HG03342 (cell line): ENCODE measurements around the gene BIRC7.

ENCODE experiments used
- ATAC-seq: cut with Tn5 transposase; IDR thresholded peaks from one replicate; pipeline ENCODE4 v1.9.1; 2021; ENCODE audit warnings: mild to moderate bottlenecking, moderate library complexity; ENCODE audit not compliant: unreplicated experiment

The BIRC7 gene

DNA sequence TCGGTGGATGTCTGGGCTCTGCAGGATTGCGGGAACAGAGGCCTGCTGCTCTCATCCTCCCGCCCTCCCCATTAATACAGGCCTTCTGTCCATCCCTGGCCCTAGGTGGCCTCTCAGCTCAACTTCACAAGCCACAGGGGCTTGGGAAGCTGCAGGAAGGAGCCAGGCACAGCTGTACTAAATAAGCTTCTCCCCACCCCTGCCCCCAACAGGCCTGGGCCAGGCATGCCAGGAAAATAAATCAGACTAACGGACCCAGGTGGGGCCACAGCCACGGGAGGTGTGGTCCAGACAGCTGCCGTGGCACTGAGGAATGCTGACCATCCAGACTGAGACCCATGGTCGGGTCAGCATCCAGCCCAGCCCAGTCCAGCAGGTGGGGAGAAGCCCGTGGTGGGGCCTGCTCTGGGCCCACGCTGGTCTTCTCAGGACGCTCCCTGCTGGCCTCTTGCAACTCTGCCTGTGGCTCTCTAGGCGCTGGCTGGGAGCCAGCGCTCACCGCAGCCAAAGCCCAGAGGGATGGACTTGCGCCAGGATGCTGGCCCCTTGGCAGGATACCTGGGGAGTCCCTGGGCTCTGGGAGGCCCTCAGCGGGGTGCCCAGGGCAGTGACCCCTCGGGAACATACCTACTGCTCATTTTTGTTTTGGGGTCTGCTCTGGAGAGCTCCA lies 11.2 kb upstream of the BIRC7 start:
- ATAC-seq, result no peak

DNA sequence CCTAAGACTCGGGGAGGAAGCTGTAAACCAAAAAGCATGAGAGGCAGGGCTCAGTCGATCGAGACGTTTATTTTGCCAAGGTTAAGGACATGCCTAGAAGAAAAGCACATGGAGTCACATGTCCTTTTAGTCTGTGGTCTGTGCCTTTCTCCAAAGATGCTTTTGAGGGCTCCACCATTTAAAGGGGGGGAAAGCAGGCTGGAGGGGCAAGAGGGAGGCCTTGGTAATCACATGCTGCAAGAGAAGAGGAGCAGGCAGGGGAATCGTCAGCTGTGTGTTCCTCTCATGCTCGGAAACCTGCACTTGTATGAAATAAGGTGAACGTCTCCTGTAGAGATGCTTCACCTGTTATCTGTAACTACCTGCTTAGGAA lies 10.6 kb upstream of the BIRC7 start:
- ATAC-seq, result no peak

GRCh38 chr20:63226042-63226943 lies 9.4 kb upstream of the BIRC7 start:
- ATAC-seq, result no peak

GRCh38 chr20:63227260-63227659 lies 8.4 kb upstream of the BIRC7 start:
- no peak for ATAC-seq

DNA sequence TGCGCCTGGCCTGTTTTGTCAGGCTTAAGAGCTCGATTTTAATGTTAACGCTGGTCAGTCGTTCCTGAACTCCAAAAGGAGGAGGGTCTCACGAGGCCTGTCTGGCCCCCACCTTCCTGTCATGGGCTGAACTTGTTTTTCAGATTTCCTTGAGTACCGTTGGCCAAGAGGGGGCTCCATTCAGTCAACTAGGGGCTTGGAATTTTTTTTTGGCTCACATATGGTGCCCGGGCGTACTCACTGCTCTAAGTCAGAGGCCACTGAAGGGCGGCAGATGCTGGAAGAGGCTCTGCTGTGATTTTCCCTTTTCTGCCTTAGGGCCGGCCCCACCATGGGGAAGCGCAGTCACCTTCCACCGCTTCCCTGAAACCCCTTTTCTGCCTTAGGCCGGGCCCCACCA lies 6.9 kb upstream of the BIRC7 start:
- ATAC-seq, result no peak

DNA sequence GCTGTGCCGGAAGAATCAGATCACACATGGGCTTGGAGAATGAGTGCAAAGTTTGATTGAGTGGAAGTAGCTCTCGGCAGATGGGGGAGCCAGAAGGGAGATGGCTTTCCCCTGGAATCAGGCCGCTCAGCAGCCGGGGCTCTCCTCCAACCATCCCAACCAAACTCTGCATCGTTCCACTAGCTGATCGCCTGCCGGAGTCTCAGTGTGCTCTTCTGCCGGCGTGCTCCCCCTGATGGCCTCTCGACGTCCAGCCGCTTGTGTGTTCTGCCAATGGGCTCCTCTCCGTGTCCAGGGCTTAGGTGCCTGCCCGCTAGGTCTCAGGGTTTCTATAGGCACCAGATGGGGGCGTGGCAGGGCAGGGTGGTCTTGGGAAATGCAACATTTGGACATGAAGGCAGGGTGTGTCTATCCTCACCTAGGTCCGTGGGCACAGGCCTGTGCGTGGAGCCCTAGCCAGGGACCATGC lies 4.9 kb upstream of the BIRC7 start:
- no peak for ATAC-seq

GRCh38 chr20:63232235-63233060 lies 3.3 kb upstream of the BIRC7 start:
- ATAC-seq, result no peak

DNA sequence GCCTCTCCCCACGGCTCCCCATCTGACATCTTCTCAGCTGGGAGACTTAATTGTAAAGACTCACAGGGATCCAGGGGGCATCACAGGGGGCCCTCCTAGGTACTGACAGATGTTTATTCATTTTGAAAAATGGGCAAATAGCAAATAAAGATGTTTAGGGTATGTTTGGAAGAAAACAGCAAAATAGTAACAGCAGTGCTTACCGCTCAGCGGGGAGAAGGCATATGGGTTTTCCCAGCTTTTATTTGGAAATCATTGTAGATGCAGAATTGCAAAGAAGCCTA lies 2.7 kb upstream of the BIRC7 start:
- no peak for ATAC-seq

DNA sequence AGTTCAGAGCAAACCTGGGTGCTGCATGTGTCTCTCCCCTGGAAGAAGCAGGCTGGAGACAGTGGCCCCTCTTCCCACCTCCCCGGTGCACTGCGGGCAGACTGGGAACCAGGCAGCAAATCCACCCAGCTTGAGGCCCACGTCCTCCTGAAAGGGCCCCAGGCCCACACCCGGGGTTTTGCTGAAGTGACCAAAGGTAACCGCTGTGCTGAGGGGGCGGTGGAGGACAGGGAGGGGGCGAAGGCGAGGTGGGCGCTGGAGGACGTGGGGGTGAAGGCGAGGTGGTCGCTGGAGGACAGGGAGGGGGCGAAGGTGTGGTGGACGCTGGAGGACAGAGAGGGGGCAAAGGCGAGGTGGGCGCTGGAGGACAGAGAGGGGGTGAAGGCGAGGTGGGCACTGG lies 1.8 kb upstream of the BIRC7 start:
- no peak for ATAC-seq

- ATAC-seq, result no peak
Measured at GRCh38 chr20:63234693-63235398, 859 bp upstream of the BIRC7 start.

DNA sequence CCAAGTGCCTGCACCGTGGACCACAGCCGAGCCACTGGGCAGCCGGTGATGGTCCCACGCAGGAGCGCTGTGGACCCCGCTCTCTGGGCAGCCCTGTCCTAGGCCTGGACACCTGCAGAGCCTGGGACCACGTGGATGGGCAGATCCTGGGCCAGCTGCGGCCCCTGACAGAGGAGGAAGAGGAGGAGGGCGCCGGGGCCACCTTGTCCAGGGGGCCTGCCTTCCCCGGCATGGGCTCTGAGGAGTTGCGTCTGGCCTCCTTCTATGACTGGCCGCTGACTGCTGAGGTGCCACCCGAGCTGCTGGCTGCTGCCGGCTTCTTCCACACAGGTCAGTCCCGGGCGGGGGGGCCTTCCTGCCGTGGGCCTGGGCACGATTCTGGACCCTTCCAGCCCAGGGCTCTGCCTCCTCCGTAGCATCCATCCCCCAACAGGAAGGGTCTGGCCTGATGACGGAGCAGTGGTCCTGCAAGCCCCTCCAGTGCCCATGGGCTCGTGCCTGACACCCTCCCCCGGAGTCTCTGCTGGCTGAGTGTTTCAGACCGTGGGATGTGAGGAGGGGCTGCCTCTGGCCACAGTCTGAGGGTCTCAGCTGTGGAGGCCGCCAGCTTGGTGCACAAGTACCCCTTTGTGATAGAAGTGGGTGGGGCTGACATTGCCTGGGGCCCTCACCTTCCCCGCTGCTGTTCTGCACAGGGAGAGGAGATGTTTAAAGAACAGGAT lies 572 bp downstream of the BIRC7 start:
- ATAC-seq, result no peak

DNA sequence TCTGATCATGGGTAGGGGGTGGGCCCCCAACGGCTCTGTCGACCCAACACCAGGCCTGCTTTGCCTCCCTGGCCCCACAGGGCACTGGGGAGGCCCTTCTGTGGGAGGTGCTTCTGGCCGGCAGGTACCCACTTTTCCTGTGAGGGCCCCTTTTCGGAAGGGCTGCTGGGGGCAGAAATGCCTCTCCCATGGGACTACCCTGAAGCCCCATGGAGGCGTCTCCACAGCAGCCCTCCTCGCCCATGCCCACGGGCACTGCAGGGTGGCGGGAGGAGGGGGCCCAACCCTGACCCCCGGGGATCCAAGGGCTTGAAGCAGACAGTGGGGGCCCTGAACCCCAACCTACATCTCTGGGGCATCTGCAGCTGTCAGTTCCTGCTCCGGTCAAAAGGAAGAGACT lies 2.3 kb downstream of the BIRC7 start:
- no peak for ATAC-seq

GRCh38 chr20:63238514-63239125 lies 2.9 kb downstream of the BIRC7 start:
- ATAC-seq, result no peak

DNA sequence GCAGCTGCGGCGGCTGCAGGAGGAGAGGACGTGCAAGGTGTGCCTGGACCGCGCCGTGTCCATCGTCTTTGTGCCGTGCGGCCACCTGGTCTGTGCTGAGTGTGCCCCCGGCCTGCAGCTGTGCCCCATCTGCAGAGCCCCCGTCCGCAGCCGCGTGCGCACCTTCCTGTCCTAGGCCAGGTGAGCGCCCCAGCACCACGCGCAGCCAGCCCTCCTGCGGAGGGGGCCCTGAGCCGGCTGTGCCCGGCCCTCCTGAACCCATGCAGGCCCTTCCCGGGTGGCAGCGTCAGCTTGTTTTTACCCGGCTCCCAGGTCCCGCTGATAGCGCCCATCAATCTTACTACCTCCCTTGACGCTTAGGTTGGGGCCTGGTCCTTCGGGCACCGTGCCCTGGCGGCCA lies 3.7 kb downstream of the BIRC7 start:
- no peak for ATAC-seq

DNA sequence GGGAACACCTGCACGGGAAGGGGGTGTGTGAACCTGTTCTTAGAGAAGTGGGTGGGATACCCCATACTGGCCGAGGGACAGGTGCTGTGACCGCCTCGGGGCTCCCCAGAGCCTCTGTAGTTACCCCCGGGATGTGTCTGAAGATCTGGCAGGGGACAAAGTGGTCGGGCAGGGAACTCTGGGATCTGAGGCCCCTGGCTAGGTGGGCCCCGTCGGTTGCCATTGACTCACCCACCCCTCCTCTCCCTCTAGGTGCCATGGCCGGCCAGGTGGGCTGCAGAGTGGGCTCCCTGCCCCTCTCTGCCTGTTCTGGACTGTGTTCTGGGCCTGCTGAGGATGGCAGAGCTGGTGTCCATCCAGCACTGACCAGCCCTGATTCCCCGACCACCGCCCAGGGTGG lies 4.3 kb downstream of the BIRC7 start:
- ATAC-seq, result no peak

DNA sequence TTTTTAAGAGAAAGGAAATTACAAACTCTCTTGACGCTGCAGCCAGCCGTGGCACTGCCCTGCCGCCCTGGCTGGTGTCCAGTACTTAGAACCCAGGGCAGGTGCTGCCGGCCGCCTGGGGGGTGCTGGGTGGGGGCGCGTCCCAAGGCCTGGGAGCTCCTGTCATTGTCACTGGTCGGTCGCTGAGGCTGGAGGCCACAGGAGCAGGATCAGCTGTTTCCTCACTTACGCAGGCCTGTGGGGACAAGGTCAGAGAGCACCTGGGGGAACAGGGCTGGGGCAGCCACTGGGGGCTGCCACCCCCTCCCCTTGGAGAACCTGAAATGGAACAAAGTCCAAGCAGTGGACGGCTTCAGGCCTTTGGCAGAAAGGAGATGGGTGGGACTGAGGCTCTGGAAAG lies 5.6 kb downstream of the BIRC7 start:
- no peak for ATAC-seq

DNA sequence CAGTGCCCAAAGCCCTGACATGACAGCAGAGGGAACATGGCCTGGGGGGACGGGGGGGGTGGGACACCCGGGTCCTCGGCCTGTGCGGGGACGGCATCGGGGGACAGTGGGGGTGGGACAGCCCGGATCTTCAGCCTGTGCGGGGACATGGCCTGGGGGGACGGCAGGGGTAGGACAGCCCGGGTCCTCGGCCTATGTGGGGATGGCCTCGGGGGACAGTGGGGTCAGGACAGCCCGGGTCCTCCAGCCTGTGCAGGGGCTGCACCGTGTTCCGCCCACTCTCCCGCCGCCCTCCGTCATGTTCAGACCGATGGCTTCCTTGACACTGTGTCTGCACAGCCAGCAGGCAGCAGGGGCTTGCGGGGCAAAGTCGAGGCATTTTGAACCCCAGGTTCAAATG lies 7.0 kb downstream of the BIRC7 start:
- ATAC-seq, result no peak

DNA sequence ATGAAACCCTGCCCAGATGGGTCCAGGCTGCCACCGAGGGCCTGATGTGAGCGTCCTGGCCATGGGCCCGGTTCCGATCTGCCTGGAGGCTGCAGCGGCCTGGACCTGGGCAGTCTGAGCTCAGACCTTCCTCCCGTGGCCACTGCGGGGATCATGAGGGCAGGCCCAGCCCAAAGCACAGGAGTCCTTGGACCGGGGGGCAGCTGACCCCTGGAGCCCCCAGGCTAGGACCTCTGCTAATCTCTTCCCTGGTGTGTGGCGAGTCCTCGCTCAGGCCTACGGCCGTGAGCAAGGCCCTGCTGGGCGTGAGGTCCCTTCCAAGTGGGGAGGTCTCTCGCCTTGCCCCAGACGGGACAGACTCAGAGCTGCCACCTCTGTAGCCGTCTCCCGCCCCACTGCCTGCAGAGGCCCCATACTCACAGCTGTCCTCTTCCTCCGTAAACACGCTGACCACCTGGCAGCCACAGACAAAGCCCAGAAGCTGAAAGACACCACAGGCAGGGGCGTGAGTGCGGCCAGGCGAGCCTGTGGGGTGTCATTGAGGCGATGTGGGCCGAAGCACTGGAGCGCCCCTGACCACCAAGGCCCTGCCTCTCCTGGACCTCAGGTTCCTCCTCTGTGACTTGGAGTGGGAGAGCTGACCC lies 8.0 kb downstream of the BIRC7 start:
- ATAC-seq, result no peak

- no peak for ATAC-seq
Measured at GRCh38 chr20:63244468-63244867, 8.8 kb downstream of the BIRC7 start.
